ENCODE measurements around the gene HCK. TPM values are rescaled to one million over a fixed set of nuclear protein-coding genes. Genes with fewer than 3 reads are reported as not detected.

Gene HCK
- total and polyA plus RNA-seq, 9 of the 15 experiments (the other 6 are each of a cell fraction or from before 2014, with no cell fraction given): 0.09 to 0.51 (median 0.27) TPM; not detected in 6

DNA sequence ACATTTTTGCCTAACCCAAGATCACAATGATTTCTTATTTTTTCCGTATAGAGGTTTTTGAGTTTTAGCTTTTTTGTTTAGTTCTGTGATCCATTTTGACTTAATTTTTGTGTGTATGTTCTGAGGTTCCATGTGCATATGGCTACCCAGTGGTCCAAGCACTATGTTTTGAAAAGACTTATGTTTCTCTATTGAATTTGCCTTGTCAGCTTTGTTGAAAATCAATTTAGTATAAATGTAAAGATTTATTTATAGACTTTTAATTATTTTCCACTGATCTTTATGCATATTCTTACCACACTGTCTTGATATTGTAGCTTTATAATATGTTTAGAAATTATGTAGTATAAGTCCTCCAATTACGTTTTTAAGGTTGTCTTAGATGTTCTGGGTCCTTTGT lies 67.7 kb downstream of the HCK start:
- no TSS peak for BruUV-seq (replicated peaks)
- DNase-seq (ENCODE audit: extremely low read depth in 1 of 4, low spot score in 3 of 4) (no peak), FAIRE-seq (no peak), ATAC-seq (no peak)
- ChIA-PET POLR2A (interaction anchor here (1.7 kb wide), 1 partner anchor 10 kb away, joined by 6 read pairs; no protein-coding TSS in a partner anchor), CTCF (ENCODE audit: low intra/inter-chr PET ratio) (no interaction called here)
- Histone ChIP-seq H4K20me1 (replicated peaks; ENCODE audit: control insufficient read depth, insufficient read depth, low read length) (peaks cover 14% of the 10 kb centered on the region; the same call in 1 of the 2 replicates), H3K36me3 (ENCODE audit: control insufficient read depth, insufficient read depth, low read length) (peaks cover 20% of the 10 kb centered on the region), H3K79me2 (ENCODE audit: control insufficient read depth, insufficient read depth, low read length) (peaks cover 63% of the 10 kb centered on the region), H3K9ac (ENCODE audit: insufficient read depth in 1 of 2, low read depth in 2 of 2, low read length in 2 of 2) (no peak overlapping the region), H3K4me3 (no peak overlapping the region), H3K27ac (ENCODE audit: extremely low read depth, low read depth, low read length) (no peak overlapping the region), H3K4me1 (replicated peaks in 1 of 2; ENCODE audit: control insufficient read depth in 2 of 2, insufficient read depth in 2 of 2, low read length in 2 of 2) (peaks cover 3% of the 10 kb centered on the region in 2 experiments; a peak in 3 of 5 replicates), H3K9me1 (ENCODE audit: control insufficient read depth, insufficient read depth, low read length) (no peaks in the 10 kb centered on the region), H2AFZ (ENCODE audit: low read depth, low read length) (no peak overlapping the region), H3K27me3 (ENCODE audit: control insufficient read depth in 2 of 2, insufficient read depth in 2 of 2, low read length in 2 of 2) (no peaks in the 10 kb centered on the region), H3K9me3 (replicated peaks; ENCODE audit: control insufficient read depth, insufficient read depth, low read depth, low read length) (no peaks in the 10 kb centered on the region), H3K4me2 (ENCODE audit: insufficient read depth, low read length) (no peak overlapping the region)
- intact Hi-C loops (cut with micrococcal nuclease): no loop called here
- in situ Hi-C loops (cut with MboI): no loop called here
- 72% methylated on average over 2 of the region's 2 CpGs for WGBS (ENCODE audit: insufficient coverage, low coverage, missing lambda C conversion rate)
- TF ChIP-seq CHD7 (IDR thresholded peaks at IDR 0.05; ENCODE audit: low read depth, low read length) (no peak), ZNF431 (CRISPR knock-in tag; IDR thresholded peaks at IDR 0.05) (no peak), C11orf30 (IDR thresholded peaks at IDR 0.05; ENCODE audit: low read depth) (peak; percentile 53), ZNF316 (IDR thresholded peaks at IDR 0.05) (peak; percentile 84), TRIM25 (IDR thresholded peaks at IDR 0.05; ENCODE audit: borderline replicate concordance) (no peak), ETS2 (tag; IDR thresholded peaks at IDR 0.05; ENCODE audit: borderline replicate concordance, poor library complexity, severe bottlenecking) (no peak), EP300 (IDR thresholded peaks at IDR 0.05; ENCODE audit: low read length) (no peak), MAFF (IDR thresholded peaks at IDR 0.05; ENCODE audit: low read length) (peak; percentile 27; the same call in 1 of the 2 replicates)
- TF ChIP-seq, protein P1, sequence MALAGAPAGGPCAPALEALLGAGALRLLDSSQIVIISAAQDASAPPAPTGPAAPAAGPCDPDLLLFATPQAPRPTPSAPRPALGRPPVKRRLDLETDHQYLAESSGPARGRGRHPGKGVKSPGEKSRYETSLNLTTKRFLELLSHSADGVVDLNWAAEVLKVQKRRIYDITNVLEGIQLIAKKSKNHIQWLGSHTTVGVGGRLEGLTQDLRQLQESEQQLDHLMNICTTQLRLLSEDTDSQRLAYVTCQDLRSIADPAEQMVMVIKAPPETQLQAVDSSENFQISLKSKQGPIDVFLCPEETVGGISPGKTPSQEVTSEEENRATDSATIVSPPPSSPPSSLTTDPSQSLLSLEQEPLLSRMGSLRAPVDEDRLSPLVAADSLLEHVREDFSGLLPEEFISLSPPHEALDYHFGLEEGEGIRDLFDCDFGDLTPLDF (CRISPR knock-in tag; IDR thresholded peaks at IDR 0.05): no peak

Data from K562 (cell line).